ENCODE results near the gene TUBA3E. TPM values are rescaled to one million over a fixed set of nuclear protein-coding genes. Genes with fewer than 3 reads are reported as not detected.
"Not testable (repeated sequence)": the region's sequence is repeated elsewhere in the genome, so short reads cannot be mapped to it uniquely, and the experiment has no call there.

The TUBA3E gene
- total and polyA plus RNA-seq, 2 of the 8 experiments (the other 6 are each of a cell fraction or from before 2014, with no cell fraction given), result not detected

GRCh38 chr2:130228467-130229160, 30.4 kb upstream of the TUBA3E start:
- H3K27ac ChIP-seq (ENCODE audit: low read depth, low read length); H3K4me2 ChIP-seq (ENCODE audit: insufficient read depth in 1 of 2, low read depth in 2 of 2, low read length in 2 of 2); H3K18ac ChIP-seq (ENCODE audit: extremely low read depth, low read length); H3K23ac ChIP-seq (ENCODE audit: insufficient read length); H3K79me1 ChIP-seq (ENCODE audit: low read depth, low read length); FAIRE-seq; H4K8ac ChIP-seq (ENCODE audit: extremely low read depth, insufficient read depth, low read length); H3K4ac ChIP-seq (replicated peaks; ENCODE audit: insufficient read length, low read depth, low read length); H2BK12ac ChIP-seq (ENCODE audit: low read depth, low read length); H3K27me3 ChIP-seq (replicated peaks in 1 of 4; ENCODE audit: control insufficient read depth in 3 of 4, extremely low read depth in 1 of 4, insufficient read depth in 3 of 4, low read length in 3 of 4); H3K9me3 ChIP-seq (ENCODE audit: insufficient read depth in 2 of 2, low read depth in 1 of 2, low read length in 1 of 2); DNase-seq (ENCODE audit: low read depth in 1 of 2, low spot score in 2 of 2); H2AK5ac ChIP-seq (ENCODE audit: low read depth, low read length); H4K20me1 ChIP-seq (replicated peaks in 1 of 2; ENCODE audit: control insufficient read depth in 1 of 2, insufficient read depth in 2 of 2, low read length in 2 of 2); H2AFZ ChIP-seq (ENCODE audit: low read length); H2BK5ac ChIP-seq (ENCODE audit: low read depth, low read length); H2BK120ac ChIP-seq (replicated peaks; ENCODE audit: low read depth, low read length); H3K4me1 ChIP-seq (replicated peaks in 1 of 4; ENCODE audit: control insufficient read depth in 3 of 4, insufficient read depth in 4 of 4, low read length in 3 of 4); H3K23me2 ChIP-seq (ENCODE audit: low read depth, low read length); H3K9ac ChIP-seq (replicated peaks in 1 of 4; ENCODE audit: extremely low read depth in 1 of 4, low read depth in 3 of 4, low read length in 3 of 4); H2BK20ac ChIP-seq (ENCODE audit: low read length); H3K56ac ChIP-seq (replicated peaks; ENCODE audit: insufficient read length, low read depth, low read length); H2BK15ac ChIP-seq (ENCODE audit: low read length); H3K36me3 ChIP-seq (ENCODE audit: control insufficient read depth in 2 of 4, insufficient read depth in 4 of 4, low read length in 3 of 4); H3K14ac ChIP-seq (ENCODE audit: insufficient read length); H3K4me3 ChIP-seq (ENCODE audit: extremely low read depth in 1 of 4, insufficient read depth in 2 of 4, low read depth in 3 of 4, low read length in 4 of 4); H3K79me2 ChIP-seq (ENCODE audit: control insufficient read depth in 1 of 2, insufficient read depth in 2 of 2, low read length in 2 of 2); POLR2A ChIA-PET (ENCODE audit: partially characterized antibody); H4K5ac ChIP-seq (ENCODE audit: insufficient read length, low read depth, low read length); H4K91ac ChIP-seq (replicated peaks; ENCODE audit: insufficient read length, low read length); CTCF ChIA-PET (ENCODE audit: partially characterized antibody): not testable (repeated sequence)
- 97% methylated on average over 10 of the region's 69 CpGs; no CpG with 5 or more reads in 1 of the 2 experiments for WGBS, 2 experiments (ENCODE audit: extremely low coverage in 1 of 2, insufficient coverage in 1 of 2, insufficient read length in 1 of 2, insufficient replicate concordance in 2 of 2, low coverage in 1 of 2, low lambda C conversion rate in 2 of 2, missing lambda C conversion rate in 1 of 2)

DNA sequence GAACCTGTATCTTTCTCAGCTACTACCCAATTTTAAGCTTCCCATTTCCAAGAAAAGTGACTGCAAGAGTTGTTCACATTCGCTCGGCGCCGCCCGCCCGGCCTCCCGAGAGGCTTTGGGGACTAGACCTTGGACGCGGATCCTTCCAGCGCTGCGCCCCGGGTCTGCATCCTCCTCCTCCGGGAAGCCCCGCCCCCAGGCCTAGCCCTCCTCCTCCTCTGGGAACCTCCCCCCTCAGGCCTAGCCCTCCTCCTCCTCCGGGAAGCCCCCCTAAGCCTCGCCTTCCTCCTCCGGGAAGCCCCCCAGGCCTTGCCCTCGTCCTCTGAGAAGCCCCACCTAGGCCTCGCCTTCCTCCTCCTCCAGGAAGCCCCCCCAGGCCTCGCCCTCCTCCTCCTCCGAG, 29.8 kb upstream of the TUBA3E start:
- H2AFZ ChIP-seq (ENCODE audit: low read length); CTCF ChIA-PET (ENCODE audit: partially characterized antibody); H2BK5ac ChIP-seq (ENCODE audit: low read depth, low read length): not testable (repeated sequence)

More for the DNA sequence above, 29.8 kb upstream of the TUBA3E start:
- H2BK12ac ChIP-seq (ENCODE audit: low read depth, low read length); H3K23ac ChIP-seq (ENCODE audit: insufficient read length); FAIRE-seq; H3K4me2 ChIP-seq (ENCODE audit: insufficient read depth in 1 of 2, low read depth in 2 of 2, low read length in 2 of 2); H3K56ac ChIP-seq (replicated peaks; ENCODE audit: insufficient read length, low read depth, low read length); H4K20me1 ChIP-seq (replicated peaks in 1 of 2; ENCODE audit: control insufficient read depth in 1 of 2, insufficient read depth in 2 of 2, low read length in 2 of 2); H3K9me3 ChIP-seq (ENCODE audit: insufficient read depth in 2 of 2, low read depth in 1 of 2, low read length in 1 of 2); H3K36me3 ChIP-seq (ENCODE audit: control insufficient read depth in 2 of 4, insufficient read depth in 4 of 4, low read length in 3 of 4); H3K4me1 ChIP-seq (replicated peaks in 1 of 4; ENCODE audit: control insufficient read depth in 3 of 4, insufficient read depth in 4 of 4, low read length in 3 of 4); H3K9ac ChIP-seq (replicated peaks in 1 of 4; ENCODE audit: extremely low read depth in 1 of 4, low read depth in 3 of 4, low read length in 3 of 4); H3K27me3 ChIP-seq (replicated peaks in 1 of 4; ENCODE audit: control insufficient read depth in 3 of 4, extremely low read depth in 1 of 4, insufficient read depth in 3 of 4, low read length in 3 of 4); H4K91ac ChIP-seq (replicated peaks; ENCODE audit: insufficient read length, low read length); H3K18ac ChIP-seq (ENCODE audit: extremely low read depth, low read length); H3K4me3 ChIP-seq (ENCODE audit: extremely low read depth in 1 of 4, insufficient read depth in 2 of 4, low read depth in 3 of 4, low read length in 4 of 4); H4K5ac ChIP-seq (ENCODE audit: insufficient read length, low read depth, low read length); DNase-seq (ENCODE audit: low read depth in 1 of 2, low spot score in 2 of 2); H4K8ac ChIP-seq (ENCODE audit: extremely low read depth, insufficient read depth, low read length); H3K23me2 ChIP-seq (ENCODE audit: low read depth, low read length); H3K27ac ChIP-seq (ENCODE audit: low read depth, low read length); H2AK5ac ChIP-seq (ENCODE audit: low read depth, low read length); H3K79me2 ChIP-seq (ENCODE audit: control insufficient read depth in 1 of 2, insufficient read depth in 2 of 2, low read length in 2 of 2); H2BK120ac ChIP-seq (replicated peaks; ENCODE audit: low read depth, low read length); H2BK20ac ChIP-seq (ENCODE audit: low read length); H3K14ac ChIP-seq (ENCODE audit: insufficient read length); H3K4ac ChIP-seq (replicated peaks; ENCODE audit: insufficient read length, low read depth, low read length); POLR2A ChIA-PET (ENCODE audit: partially characterized antibody); H3K79me1 ChIP-seq (ENCODE audit: low read depth, low read length); H2BK15ac ChIP-seq (ENCODE audit: low read length): not testable (repeated sequence)
- WGBS, 2 experiments (ENCODE audit: extremely low coverage in 1 of 2, insufficient coverage in 1 of 2, insufficient read length in 1 of 2, insufficient replicate concordance in 2 of 2, low coverage in 1 of 2, low lambda C conversion rate in 2 of 2, missing lambda C conversion rate in 1 of 2), result 100% methylated on average over 7 of the region's 21 CpGs; no CpG with 5 or more reads in 1 of the 2 experiments

Measured in H1 (cell line).